Activated CD4-positive, alpha-beta T cell treated with anti-CD3 and anti-CD28 coated beads, Interleukin-10, Interleukin-2, amounts not matched to agents 100 ng/mL and 50 ng/mL, durations not matched to agents 16 hours and 8 hours (primary cell): ENCODE data around the gene AGXT.
A peak's percentile ranks its signal among the peaks of the same experiment; 100 is the strongest.
"Not testable (repeated sequence)": the region's sequence is repeated elsewhere in the genome, so short reads cannot be mapped to it uniquely, and the experiment has no call there.

Experiments used
- DNase-seq: peaks from one replicate; pipeline ENCODE4 v3.0.0-alpha.2; 2020

AGXT gene

GRCh38 chr2:240840435-240841060 lies 28.1 kb upstream of the AGXT start:
- peak; percentile 30 for DNase-seq

- not testable (repeated sequence) for DNase-seq
Measured at GRCh38 chr2:240846309-240846708, 22.3 kb upstream of the AGXT start.

- no peak for DNase-seq
Measured at GRCh38 chr2:240846873-240847595, 21.6 kb upstream of the AGXT start.

- no peak for DNase-seq
Measured at GRCh38 chr2:240847817-240848216, 20.8 kb upstream of the AGXT start.

GRCh38 chr2:240848900-240849680 lies 19.5 kb upstream of the AGXT start:
- no peak for DNase-seq

- DNase-seq: no peak
Measured at GRCh38 chr2:240850026-240850425, 18.6 kb upstream of the AGXT start.

GRCh38 chr2:240850756-240851077 lies 17.9 kb upstream of the AGXT start:
- DNase-seq: no peak

GRCh38 chr2:240851078-240851991 lies 17.3 kb upstream of the AGXT start:
- DNase-seq: peak; percentile 80

GRCh38 chr2:240852671-240853314 lies 15.8 kb upstream of the AGXT start:
- DNase-seq: no peak

GRCh38 chr2:240855670-240856069 lies 13.0 kb upstream of the AGXT start:
- no peak for DNase-seq

- no peak for DNase-seq
Measured at GRCh38 chr2:240856151-240856980, 12.3 kb upstream of the AGXT start.

GRCh38 chr2:240857039-240858008 lies 11.3 kb upstream of the AGXT start:
- DNase-seq: no peak

GRCh38 chr2:240858321-240858720 lies 10.3 kb upstream of the AGXT start:
- no peak for DNase-seq

GRCh38 chr2:240858871-240859270 lies 9.8 kb upstream of the AGXT start:
- DNase-seq: no peak

- no peak for DNase-seq
Measured at GRCh38 chr2:240861547-240861946, 7.1 kb upstream of the AGXT start.

- DNase-seq: no peak
Measured at GRCh38 chr2:240864475-240864874, 4.1 kb upstream of the AGXT start.

GRCh38 chr2:240865391-240865790 lies 3.2 kb upstream of the AGXT start:
- DNase-seq: no peak

GRCh38 chr2:240869109-240869955 lies 708 bp downstream of the AGXT start:
- DNase-seq: no peak
